Breast epithelium (tissue), 4 donors: ENCODE data around the gene PIK3C2G. TPM values are rescaled to one million over a fixed set of nuclear protein-coding genes. Genes with fewer than 3 reads are reported as not detected.

Source experiments
- DNase-seq, 2 donors: peaks; one replicate each; pipeline ENCODE4 v3.0.0-alpha.2; 2019; ENCODE audit warnings: low spot score in 2 of 2
- H3K27ac ChIP-seq, 2 donors: fragments of 200-600 bp; sonication (generic) in 1 of 2; one replicate each; pipeline ENCODE4 v1.5.1; 2016 to 2019; ENCODE audit warnings: mild to moderate bottlenecking in 1 of 2
- H3K27me3 ChIP-seq, 2 donors: fragments of 200-600 bp; sonication (generic) in 1 of 2; one replicate each; pipeline versions ENCODE4 v1.5.1 to v1.6.0; 2017 to 2019; ENCODE audit warnings: control low read depth in 1 of 2, mild to moderate bottlenecking in 1 of 2
- H3K36me3 ChIP-seq: fragments of 200-600 bp; one replicate; pipeline ENCODE4 v1.5.1; 2019
- H3K4me1 ChIP-seq, 2 donors: fragments of 200-600 bp; sonication (generic); one replicate each; pipeline ENCODE4 v1.5.1; 2016 to 2019; ENCODE audit warnings: control low read depth in 1 of 2
- H3K4me3 ChIP-seq, 3 donors: fragments of 200-600 bp; sonication (generic); 1 replicate in 2 of 3; 2 replicates in 1 of 3; pipeline ENCODE4 v1.5.1; 2016 to 2019; ENCODE audit warnings: mild to moderate bottlenecking in 3 of 3, moderate library complexity in 2 of 3
- H3K9me3 ChIP-seq, 2 donors: fragments of 200-600 bp; sonication (generic) in 1 of 2; one replicate each; pipeline ENCODE4 v1.5.1; 2016 to 2019; ENCODE audit warnings: control low read depth in 1 of 2
- CTCF ChIP-seq, 3 donors: fragments of 450-650 bp; IDR thresholded peaks; one replicate each; pipeline ENCODE4 v1.5.1; 2016 to 2017; ENCODE audit warnings: antibody characterized with exemption in 3 of 3, mild to moderate bottlenecking in 3 of 3, moderate library complexity in 3 of 3
- POLR2A ChIP-seq: fragments of 450-650 bp; IDR thresholded peaks from one replicate; pipeline ENCODE4 v1.6.1; 2016; ENCODE audit warnings: antibody characterized with exemption, mild to moderate bottlenecking, moderate library complexity
- POLR2AphosphoS5 ChIP-seq, 3 donors: sonication (generic); formaldehyde crosslinking; IDR thresholded peaks; one replicate each; pipeline ENCODE4 v1.6.1; 2017; ENCODE audit warnings: antibody characterized with exemption in 3 of 3
- intact Hi-C: fragments of 100-400 bp; cut with DNase I; formaldehyde crosslinking; loops from one replicate; pipeline ENCODE4 v1.15.1; 2023; ENCODE audit warnings: low total_unique reads
- total RNA-seq, 3 donors: library from RNA; depleted of rRNA; stranded (reverse); fragments of >200 nt; gene quantifications; one replicate each; pipeline ENCODE4 v1.1.0, GENCODE V29; 2016

PIK3C2G gene
- total RNA-seq, 3 donors from 2014 or later = 0.16 to 164 (median 35.1) TPM

GRCh38 chr12:18461758-18462157 is 200.4 kb downstream of the PIK3C2G start:
- no peak for DNase-seq
- Histone ChIP-seq H3K27ac (peak overlapping the region in 1 of 2 donors; percentile 45), H3K9me3 (no peaks in the 10 kb centered on the region), H3K36me3 (no peaks in the 10 kb centered on the region), H3K27me3 (no peaks in the 10 kb centered on the region), H3K4me1 (no peaks in the 10 kb centered on the region), H3K4me3 (no peak overlapping the region)
- intact Hi-C loops = no loop called here
- TF ChIP-seq POLR2AphosphoS5 (IDR thresholded peaks at IDR 0.05) = no peak
- no peak for TF ChIP-seq POLR2A
- no peak for TF ChIP-seq CTCF (IDR thresholded peaks at IDR 0.05)

GRCh38 chr12:18462442-18462841 is 201.1 kb downstream of the PIK3C2G start:
- H3K9me3 ChIP-seq = no peaks in the 10 kb centered on the region
- intact Hi-C loops = no loop called here
- H3K27ac ChIP-seq = no peak overlapping the region
- no peaks in the 10 kb centered on the region for H3K4me1 ChIP-seq
- DNase-seq = no peak
- no peaks in the 10 kb centered on the region for H3K36me3 ChIP-seq
- no peaks in the 10 kb centered on the region for H3K27me3 ChIP-seq
- TF ChIP-seq POLR2A = no peak
- no peak overlapping the region for H3K4me3 ChIP-seq

GRCh38 chr12:18467620-18468245 is 206.4 kb downstream of the PIK3C2G start:
- no peak for DNase-seq
- intact Hi-C loops = no loop called here
- H3K4me1 ChIP-seq = no peaks in the 10 kb centered on the region
- no peaks in the 10 kb centered on the region for H3K27me3 ChIP-seq
- no peak overlapping the region for H3K4me3 ChIP-seq
- H3K9me3 ChIP-seq = no peaks in the 10 kb centered on the region
- no peaks in the 10 kb centered on the region for H3K36me3 ChIP-seq
- TF ChIP-seq POLR2AphosphoS5 (IDR thresholded peaks at IDR 0.05) (no peak), CTCF (IDR thresholded peaks at IDR 0.05) (no peak)
- no peak overlapping the region for H3K27ac ChIP-seq

GRCh38 chr12:18468246-18469075 is 207.1 kb downstream of the PIK3C2G start:
- TF ChIP-seq CTCF (IDR thresholded peaks at IDR 0.05) = no peak
- intact Hi-C loops = no loop called here
- H3K27ac ChIP-seq = no peak overlapping the region
- no peak for DNase-seq
- no peaks in the 10 kb centered on the region for H3K36me3 ChIP-seq
- H3K27me3 ChIP-seq = no peaks in the 10 kb centered on the region
- H3K4me1 ChIP-seq = no peaks in the 10 kb centered on the region
- no peak overlapping the region for H3K4me3 ChIP-seq
- H3K9me3 ChIP-seq = no peaks in the 10 kb centered on the region

- no peak for DNase-seq
- Histone ChIP-seq H3K27me3 (no peaks in the 10 kb centered on the region), H3K4me1 (no peaks in the 10 kb centered on the region), H3K27ac (no peak overlapping the region), H3K36me3 (no peaks in the 10 kb centered on the region), H3K9me3 (no peaks in the 10 kb centered on the region), H3K4me3 (no peak overlapping the region)
- intact Hi-C loops = no loop called here
- TF ChIP-seq POLR2A (no peak), POLR2AphosphoS5 (IDR thresholded peaks at IDR 0.05) (no peak), CTCF (IDR thresholded peaks at IDR 0.05) (no peak)
These were observed 208.9 kb downstream of the PIK3C2G start for GRCh38 chr12:18470251-18470650.
